Measurements from ENCODE around the gene PTPRQ.

GRCh38 chr12:80701388-80701787 lies 257.4 kb downstream of the PTPRQ start:
- TF ChIP-seq JUND (IDR thresholded peaks at IDR 0.05) (no peak), TEAD4 (IDR thresholded peaks at IDR 0.05; ENCODE audit: borderline replicate concordance, insufficient read depth) (no peak), CTCF (IDR thresholded peaks at IDR 0.05) (no peak), CHD2 (IDR thresholded peaks at IDR 0.05; ENCODE audit: low read length, partially characterized antibody) (no peak), NFIC (IDR thresholded peaks at IDR 0.05; ENCODE audit: borderline replicate concordance) (no peak), YY1 (IDR thresholded peaks at IDR 0.05; ENCODE audit: low read depth) (no peak), RAD21 (IDR thresholded peaks at IDR 0.05; ENCODE audit: low read length) (no peak)

Data from SK-N-SH (cell line).